GM11168 (cell line): ENCODE measurements around the gene RNF11.
"Not testable (repeated sequence)": the region's sequence is repeated elsewhere in the genome, so short reads cannot be mapped to it uniquely, and the experiment has no call there.

Source experiments
- in situ Hi-C: fragments of 300-500 bp; cut with MboI; formaldehyde crosslinking; loops from one replicate; pipeline ENCODE4 v1.12.0; 2022; ENCODE audit warnings: low sequenced_read_pairs; ENCODE audit not compliant: unreplicated experiment

The RNF11 gene

DNA sequence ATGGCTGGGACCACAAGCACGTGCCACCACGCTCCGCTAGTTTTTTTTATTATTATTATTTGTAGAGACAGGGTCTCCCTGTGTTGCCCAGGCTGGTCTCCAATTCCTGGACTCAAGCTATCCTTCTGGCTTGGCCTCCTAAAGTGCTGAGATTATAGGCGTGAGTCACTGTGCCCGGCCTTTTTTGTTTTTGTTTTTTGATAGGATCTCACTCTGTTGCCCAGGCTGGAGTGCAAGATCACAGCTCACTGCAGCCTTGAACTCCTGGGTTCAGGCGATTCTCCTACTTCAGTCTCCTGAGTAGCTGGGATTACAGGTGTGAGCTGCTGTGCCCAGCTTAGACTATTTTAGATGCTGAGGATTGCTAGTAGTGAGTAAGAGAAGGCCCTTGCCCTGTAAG, 11.8 kb upstream of the RNF11 start:
- in situ Hi-C loops = no loop called here

DNA sequence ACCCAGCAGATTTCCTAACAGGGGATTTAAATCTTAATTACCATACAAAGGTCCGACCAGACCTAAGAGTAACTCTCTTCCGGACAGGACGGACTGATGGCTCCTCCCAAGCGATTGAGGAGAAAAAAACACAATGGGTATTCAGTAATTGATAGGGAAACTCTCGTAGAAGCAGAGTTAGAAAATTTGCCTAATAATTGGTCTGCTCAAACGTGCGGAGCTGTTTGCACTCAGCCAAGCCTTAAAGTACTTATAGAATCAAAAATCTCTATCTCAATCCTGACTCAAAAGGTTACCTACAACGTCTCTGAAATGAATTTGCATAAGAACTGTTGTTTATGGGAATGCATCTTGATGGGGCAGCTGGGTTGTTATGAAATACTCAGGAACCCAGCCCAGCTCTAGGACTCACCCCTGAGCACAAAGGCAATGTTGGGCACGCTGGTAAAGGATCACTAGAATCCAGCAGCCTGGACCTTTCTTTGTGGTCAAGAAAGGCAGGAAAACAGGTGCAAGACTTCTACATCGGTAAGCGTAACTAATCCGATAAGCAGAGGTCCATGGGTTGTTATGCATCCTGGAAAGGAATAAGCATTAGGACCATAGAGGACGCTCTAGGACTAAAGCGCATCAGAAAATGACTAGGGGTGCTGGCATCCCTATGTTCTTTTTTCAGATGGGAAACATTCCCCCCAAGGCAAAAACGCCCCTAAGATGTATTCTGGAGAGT, 8.7 kb upstream of the RNF11 start:
- in situ Hi-C loops = not testable (repeated sequence)

DNA sequence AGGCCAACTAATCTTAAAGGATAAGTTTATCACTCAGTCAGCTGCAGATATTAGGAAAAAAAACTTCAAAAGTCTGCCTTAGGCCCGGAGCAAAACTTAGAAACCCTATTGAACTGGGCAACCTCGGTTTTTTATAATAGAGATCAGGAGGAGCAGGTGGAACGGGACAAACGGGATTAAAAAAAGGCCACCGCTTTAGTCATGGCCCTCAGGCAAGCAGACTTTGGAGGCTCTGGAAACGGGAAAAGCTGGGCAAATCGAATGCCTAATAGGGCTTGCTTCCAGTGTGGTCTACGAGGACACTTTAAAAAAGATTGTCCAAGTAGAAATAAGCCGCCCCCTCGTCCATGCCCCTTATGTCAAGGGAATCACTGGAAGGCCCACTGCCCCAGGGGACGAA, 7.6 kb upstream of the RNF11 start:
- in situ Hi-C loops = not testable (repeated sequence)

DNA sequence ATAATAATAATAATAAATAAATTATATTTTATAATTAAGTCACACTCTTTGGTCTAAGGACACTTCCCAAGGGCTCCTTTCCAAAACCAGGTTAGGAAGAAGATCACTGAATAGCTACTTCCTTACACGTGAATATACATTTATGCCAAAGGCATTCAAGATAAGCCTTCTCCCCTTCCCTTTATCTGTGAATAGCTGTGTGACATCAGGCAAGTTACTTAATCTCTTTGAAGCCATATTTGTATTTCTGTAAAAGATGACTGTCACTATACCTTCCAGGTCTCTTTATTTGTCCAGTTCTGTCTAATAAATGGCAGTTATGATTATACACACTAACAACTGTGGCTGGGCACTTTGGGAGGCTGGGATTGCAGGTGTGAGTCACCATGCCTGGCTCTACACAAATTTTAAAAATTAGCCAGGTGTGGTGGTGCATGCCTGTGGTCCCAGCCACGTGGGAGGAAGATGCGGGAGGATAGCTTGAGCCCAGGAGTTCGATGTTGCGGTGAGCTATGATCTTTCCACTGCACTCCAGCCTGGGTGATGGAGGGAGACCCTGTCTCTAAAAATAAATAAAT, 5.5 kb upstream of the RNF11 start:
- in situ Hi-C loops = no loop called here

GRCh38 chr1:51231120-51231519, 5.0 kb upstream of the RNF11 start:
- in situ Hi-C loops = no loop called here

GRCh38 chr1:51231896-51232295, 4.2 kb upstream of the RNF11 start:
- in situ Hi-C loops = no loop called here

DNA sequence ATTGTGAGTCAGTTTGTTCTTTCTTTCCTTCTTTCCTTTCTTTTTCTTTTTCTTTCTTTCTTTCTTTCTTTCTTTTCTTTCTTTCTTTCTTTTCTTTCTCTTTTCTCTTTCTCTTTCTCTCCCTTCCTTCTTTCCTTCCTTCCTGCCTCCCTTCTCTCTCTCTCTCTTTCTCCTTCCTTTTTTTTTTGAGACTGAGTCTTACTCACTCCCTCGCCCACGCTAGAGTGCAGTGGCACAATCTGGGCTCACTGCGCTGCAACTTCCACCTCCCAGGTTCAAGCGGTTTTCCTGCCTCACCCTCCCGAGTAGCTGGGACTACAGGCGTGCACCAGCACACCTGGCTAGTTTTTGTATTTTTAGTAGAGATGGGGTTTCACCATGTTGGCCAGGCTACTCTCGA, 1.8 kb upstream of the RNF11 start:
- in situ Hi-C loops = not testable (repeated sequence)

GRCh38 chr1:51234721-51235425, 1.2 kb upstream of the RNF11 start:
- in situ Hi-C loops = no loop called here

- in situ Hi-C loops = no loop called here
Observed at GRCh38 chr1:51236531-51237350, 668 bp downstream of the RNF11 start.

DNA sequence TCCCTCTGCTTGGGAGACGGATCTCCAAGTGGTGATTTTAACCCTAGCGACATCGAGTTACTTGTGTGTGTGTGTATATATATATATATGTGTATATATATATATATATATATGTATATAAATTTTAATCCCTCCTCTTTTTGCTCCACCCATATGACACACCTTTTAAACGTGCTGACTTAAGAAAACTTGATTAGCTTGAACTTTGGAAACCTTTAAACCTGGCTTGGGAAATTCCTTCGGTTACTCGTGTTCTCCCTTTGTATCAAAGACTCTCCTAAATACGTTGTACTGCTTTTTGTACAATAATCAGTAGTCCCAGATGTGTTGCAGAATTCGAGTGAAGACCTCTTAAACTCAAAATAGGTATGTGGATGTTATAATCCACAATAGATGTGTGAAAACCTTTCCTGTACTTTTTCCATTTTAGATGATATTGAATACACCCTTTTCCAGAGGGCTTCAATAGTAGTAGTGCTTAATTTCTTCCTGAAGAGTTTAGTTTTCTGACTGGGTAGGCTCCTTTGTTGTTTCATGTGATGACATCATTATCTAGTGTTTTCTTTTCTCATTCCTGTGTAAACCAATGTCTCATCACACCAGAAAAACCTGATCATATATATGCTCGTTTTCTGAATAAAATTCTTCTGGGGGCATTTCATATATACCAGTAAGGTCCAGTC, 1.4 kb downstream of the RNF11 start:
- in situ Hi-C loops = no loop called here

GRCh38 chr1:51238034-51238403, 1.9 kb downstream of the RNF11 start:
- in situ Hi-C loops = no loop called here

DNA sequence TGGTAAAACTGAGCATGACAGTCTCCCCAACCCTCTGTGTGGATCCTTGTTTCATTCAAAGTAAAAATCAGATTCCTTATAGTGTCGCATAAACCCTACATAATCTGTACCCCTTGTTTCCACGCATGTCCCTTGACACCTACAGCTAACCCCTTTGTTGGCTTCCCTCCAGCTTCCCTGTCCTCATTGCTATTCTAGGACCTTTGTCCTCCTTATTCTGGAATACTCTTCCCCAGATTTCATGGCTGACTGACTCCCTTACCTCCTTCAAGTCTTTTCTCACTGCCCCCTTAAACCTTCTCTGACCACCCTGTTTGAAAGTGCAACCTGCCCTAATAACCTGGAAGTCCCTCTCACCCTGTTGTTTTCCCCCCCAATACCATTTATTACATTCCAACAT, 4.0 kb downstream of the RNF11 start:
- in situ Hi-C loops = no loop called here

- in situ Hi-C loops = no loop called here
Observed at GRCh38 chr1:51241119-51241518, 5.0 kb downstream of the RNF11 start.

- in situ Hi-C loops = no loop called here
Observed at GRCh38 chr1:51242546-51242945, 6.5 kb downstream of the RNF11 start.

- in situ Hi-C loops = no loop called here
Observed at GRCh38 chr1:51247022-51247421, 10.9 kb downstream of the RNF11 start.

DNA sequence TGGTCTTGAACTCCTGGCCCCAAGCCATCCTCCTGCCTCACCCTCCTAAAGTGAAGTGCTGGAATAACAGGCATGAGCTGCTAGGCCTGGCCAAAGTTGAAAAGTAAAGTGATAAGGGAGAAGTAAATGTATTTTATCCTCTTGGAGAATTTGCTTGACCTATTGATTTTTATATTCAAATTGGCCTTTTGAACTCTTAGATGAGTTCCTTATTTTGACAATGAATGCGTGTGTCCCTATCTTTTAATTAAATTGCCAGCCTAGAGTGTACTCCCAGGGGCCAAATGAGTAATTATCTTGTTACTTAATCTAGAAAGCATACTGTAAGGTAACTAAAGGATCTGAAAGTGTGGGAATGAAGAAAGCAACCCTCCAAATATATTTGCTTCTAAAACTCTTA, 11.4 kb downstream of the RNF11 start:
- in situ Hi-C loops = no loop called here

GRCh38 chr1:51249445-51249844, 13.4 kb downstream of the RNF11 start:
- in situ Hi-C loops = no loop called here

DNA sequence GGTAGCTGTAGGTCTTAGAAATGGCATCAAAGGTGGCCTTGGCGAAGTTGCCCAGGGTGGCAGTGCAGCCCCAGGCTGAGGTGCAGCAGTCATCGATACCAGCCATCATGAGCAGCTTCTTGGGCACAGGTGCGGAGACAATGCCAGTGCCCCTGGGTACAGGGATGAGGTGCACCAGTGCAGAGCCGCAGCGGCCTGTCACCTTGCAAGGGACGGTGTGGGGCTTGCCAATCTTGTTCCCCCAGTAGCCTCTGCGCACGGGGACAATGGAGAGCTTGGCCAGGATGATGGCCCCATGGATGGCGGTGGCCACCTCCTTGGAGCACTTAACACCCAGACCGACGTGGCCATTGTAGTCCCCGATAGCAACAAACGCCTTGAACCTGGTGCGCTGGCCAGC, 14.7 kb downstream of the RNF11 start:
- in situ Hi-C loops = not testable (repeated sequence)

- in situ Hi-C loops = not testable (repeated sequence)
Observed at GRCh38 chr1:51251165-51251564, 15.1 kb downstream of the RNF11 start.

DNA sequence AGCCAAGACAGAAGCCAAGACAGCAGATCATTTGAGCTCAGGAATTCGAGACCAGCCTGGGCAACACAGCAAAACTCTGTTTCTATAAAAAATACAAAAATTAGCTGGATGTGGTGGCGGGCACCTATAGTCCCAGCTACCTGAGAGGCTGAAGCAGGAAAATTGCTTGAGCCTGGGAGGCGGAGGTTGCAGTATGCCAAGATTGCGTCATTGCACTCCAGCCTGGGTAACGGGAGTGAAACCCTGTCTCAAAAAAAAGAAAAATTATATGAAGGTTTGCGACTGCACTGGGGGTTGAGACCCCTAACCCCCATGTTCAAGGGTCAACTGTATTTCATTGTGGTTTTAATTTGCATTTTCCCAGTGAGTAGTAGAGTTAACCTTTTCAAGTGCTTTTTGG, 16.3 kb downstream of the RNF11 start:
- in situ Hi-C loops = no loop called here
